SKM-1 (cell line): ENCODE measurements around the gene CAPN5.

Experiments used
- DNase-seq: peaks from one replicate; lab custom pipeline; 2025; ENCODE audit not compliant: unreplicated experiment; lab: John Stamatoyannopoulos, UW

CAPN5 gene

GRCh38 chr11:77082838-77083565 is 16.2 kb downstream of the CAPN5 start:
- DNase-seq = no peak

- no peak for DNase-seq
These were observed 16.9 kb downstream of the CAPN5 start for GRCh38 chr11:77083566-77084245.

- no peak for DNase-seq
These were observed 17.9 kb downstream of the CAPN5 start for GRCh38 chr11:77084581-77085191.

- DNase-seq = no peak
These were observed 18.9 kb downstream of the CAPN5 start for GRCh38 chr11:77085652-77086051.

- no peak for DNase-seq
These were observed 20.0 kb downstream of the CAPN5 start for GRCh38 chr11:77086521-77087472.

- no peak for DNase-seq
These were observed 21.0 kb downstream of the CAPN5 start for GRCh38 chr11:77087723-77088225.

GRCh38 chr11:77088236-77089003 is 21.6 kb downstream of the CAPN5 start:
- DNase-seq = no peak

GRCh38 chr11:77089004-77089545 is 22.3 kb downstream of the CAPN5 start:
- no peak for DNase-seq

- DNase-seq = no peak
These were observed 23.2 kb downstream of the CAPN5 start for GRCh38 chr11:77090046-77090372.

- DNase-seq = no peak
These were observed 23.8 kb downstream of the CAPN5 start for GRCh38 chr11:77090373-77091111.

- peak; percentile 56 for DNase-seq
These were observed 24.6 kb downstream of the CAPN5 start for GRCh38 chr11:77091146-77091940.

- no peak for DNase-seq
These were observed 25.6 kb downstream of the CAPN5 start for GRCh38 chr11:77092382-77092781.

- no peak for DNase-seq
These were observed 26.5 kb downstream of the CAPN5 start for GRCh38 chr11:77093056-77093891.

- no peak for DNase-seq
These were observed 27.4 kb downstream of the CAPN5 start for GRCh38 chr11:77093987-77094840.

- DNase-seq = no peak
These were observed 28.1 kb downstream of the CAPN5 start for GRCh38 chr11:77094841-77095365.
